ENCODE data around the gene FADS2. TPM values are rescaled to one million over a fixed set of nuclear protein-coding genes. Genes with fewer than 3 reads are reported as not detected.

FADS2 gene
- total and polyA plus RNA-seq, 2 of the 13 experiments (the other 11 are each of a cell fraction or from before 2014, with no cell fraction given), result 90.1 to 124 TPM

GRCh38 chr11:61783717-61784505 lies 44.2 kb upstream of the FADS2 start:
- 93% methylated on average over 9 of the region's 13 CpGs for WGBS (ENCODE audit: low lambda C conversion rate)
- no peak for DNase-seq (ENCODE audit: low spot score)
- no peak for FAIRE-seq
- BruUV-seq (replicated peaks), result no TSS peak
- peaks cover 26 to 82% of the 10 kb centered on the region in 2 experiments; a peak in 4 of 5 replicates for H3K36me3 ChIP-seq (replicated peaks in 1 of 2; ENCODE audit: control insufficient read depth in 1 of 2, insufficient read depth in 2 of 2, low read length in 2 of 2)
- ChIA-PET CTCF (ENCODE audit: low intra/inter-chr PET ratio, low total read pairs) (no interaction called here), POLR2A (interaction anchor here (1.2 to 1.8 kb wide), 4 partner anchors 14 to 324 kb away, joined by 3 to 5 read pairs (median 4); no protein-coding TSS in a partner anchor)
- H3K9me3 ChIP-seq (ENCODE audit: low read length), result no peaks in the 10 kb centered on the region
- H3K27me3 ChIP-seq (ENCODE audit: control insufficient read depth in 1 of 2, insufficient read depth in 2 of 2, low read length in 2 of 2), result no peaks in the 10 kb centered on the region
- H3K4me3 ChIP-seq (replicated peaks in 1 of 3; ENCODE audit: insufficient read depth in 1 of 3, low read depth in 2 of 3, low read length in 3 of 3), result no peak overlapping the region
- in situ Hi-C loops (cut with HindIII; ENCODE audit: extremely low pct_ligation_motif_present, low pct_unique_long_range_greater_than_20kb) (loop anchor here (5.0 kb wide), 1 partner anchor 37 kb away; no protein-coding TSS in a partner anchor), intact Hi-C loops (cut with micrococcal nuclease; ENCODE audit: unreplicated experiment) (no loop called here)
- H3K9ac ChIP-seq (ENCODE audit: insufficient read depth, low read depth, low read length), result no peak overlapping the region
- no peak overlapping the region for H3K4me2 ChIP-seq (ENCODE audit: low read depth, low read length)
- ATAC-seq, result no peak
- TF ChIP-seq DDIT3 (CRISPR knock-in tag; IDR thresholded peaks at IDR 0.05) (no peak), ZNF792 (CRISPR knock-in tag; IDR thresholded peaks at IDR 0.05) (no peak), ZFP37 (CRISPR knock-in tag; IDR thresholded peaks at IDR 0.05; ENCODE audit: borderline replicate concordance) (no peak), NFAT5 (CRISPR knock-in tag; IDR thresholded peaks at IDR 0.05) (no peak), ZNF580 (CRISPR knock-in tag; IDR thresholded peaks at IDR 0.05; ENCODE audit: borderline replicate concordance, low read depth) (no peak), BORCS8-MEF2B (CRISPR knock-in tag; IDR thresholded peaks at IDR 0.05) (no peak), POLR2AphosphoS2 (IDR thresholded peaks at IDR 0.05; ENCODE audit: low read depth, low read length) (no peak), POGZ (CRISPR knock-in tag; IDR thresholded peaks at IDR 0.05) (no peak), KDM3A (CRISPR knock-in tag; IDR thresholded peaks at IDR 0.05; ENCODE audit: low read depth) (no peak), JUNB (CRISPR knock-in tag; IDR thresholded peaks at IDR 0.05; ENCODE audit: borderline replicate concordance) (no peak)
- H2AFZ ChIP-seq (ENCODE audit: low read length), result no peak overlapping the region
- peaks cover 5% of the 10 kb centered on the region; the same call in 1 of the 2 replicates for H3K4me1 ChIP-seq (ENCODE audit: insufficient read depth, low read length)
- H3K79me2 ChIP-seq (ENCODE audit: insufficient read depth, low read length), result no peaks in the 10 kb centered on the region
- H3K27ac ChIP-seq (ENCODE audit: extremely low read length, insufficient read depth, low read length), result no peak overlapping the region
- H4K20me1 ChIP-seq (ENCODE audit: insufficient read depth, low read length), result no peaks in the 10 kb centered on the region

Data from HepG2 (cell line).